Stimulated activated CD4-positive, alpha-beta T cell treated with anti-CD3 and anti-CD28 coated beads, Interleukin-1b, Interleukin-23, amount 100 ng/mL, for 48 hours (primary cell): ENCODE measurements around the gene OR1L6.

Experiments
- DNase-seq: peaks from one replicate; pipeline ENCODE4 v3.0.0-alpha.2; 2020

OR1L6 gene, protein sequence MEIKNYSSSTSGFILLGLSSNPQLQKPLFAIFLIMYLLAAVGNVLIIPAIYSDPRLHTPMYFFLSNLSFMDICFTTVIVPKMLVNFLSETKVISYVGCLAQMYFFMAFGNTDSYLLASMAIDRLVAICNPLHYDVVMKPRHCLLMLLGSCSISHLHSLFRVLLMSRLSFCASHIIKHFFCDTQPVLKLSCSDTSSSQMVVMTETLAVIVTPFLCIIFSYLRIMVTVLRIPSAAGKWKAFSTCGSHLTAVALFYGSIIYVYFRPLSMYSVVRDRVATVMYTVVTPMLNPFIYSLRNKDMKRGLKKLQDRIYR

DNA sequence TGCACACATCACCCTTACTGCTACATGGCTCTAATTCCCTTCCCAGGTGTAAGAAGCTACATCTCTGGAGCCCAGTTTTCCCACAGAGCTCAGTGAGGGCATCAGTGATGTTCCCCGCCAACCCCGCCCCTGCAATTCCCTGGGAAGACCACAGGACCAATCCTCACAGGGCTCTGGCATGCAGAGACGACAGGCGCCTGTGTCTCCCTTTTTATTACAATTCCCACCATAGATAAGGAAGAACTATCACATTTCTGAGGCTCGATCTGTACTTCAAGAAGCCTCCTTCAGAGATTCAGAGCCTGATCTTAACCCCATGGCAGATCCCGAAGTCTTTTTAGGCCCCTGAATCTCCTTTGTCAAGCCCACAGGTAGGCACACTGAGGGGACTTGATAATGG lies at the start of gene OR1L6:
Gene OR1L6 (plus strand): TSS at position 301 of the 400 bp plus-strand sequence. CDS start 7,545 bp downstream, outside the sequence.
- no peak for DNase-seq

DNA sequence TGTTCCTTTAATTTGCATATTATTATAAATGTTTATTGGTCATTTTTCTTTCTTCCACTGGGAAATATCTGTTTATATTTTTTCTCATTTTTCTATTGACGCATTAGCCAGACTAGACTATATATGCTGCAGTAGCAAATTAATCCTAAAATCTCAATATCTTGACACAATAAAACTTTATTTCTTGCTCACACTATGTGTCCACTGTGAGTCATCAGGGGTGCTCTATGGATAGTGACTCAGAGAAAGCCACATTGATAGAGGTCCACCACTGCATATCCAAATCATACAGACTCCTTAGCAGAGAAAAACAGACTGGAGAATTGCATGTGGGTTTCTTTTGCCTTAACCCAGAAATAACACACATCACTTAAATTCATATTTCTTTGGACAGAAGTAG lies 46.4 kb upstream of the OR1L6 start:
- DNase-seq, result no peak

GRCh38 chr9:122718038-122718437 lies 24.1 kb upstream of the OR1L6 start:
- DNase-seq, result no peak

DNA sequence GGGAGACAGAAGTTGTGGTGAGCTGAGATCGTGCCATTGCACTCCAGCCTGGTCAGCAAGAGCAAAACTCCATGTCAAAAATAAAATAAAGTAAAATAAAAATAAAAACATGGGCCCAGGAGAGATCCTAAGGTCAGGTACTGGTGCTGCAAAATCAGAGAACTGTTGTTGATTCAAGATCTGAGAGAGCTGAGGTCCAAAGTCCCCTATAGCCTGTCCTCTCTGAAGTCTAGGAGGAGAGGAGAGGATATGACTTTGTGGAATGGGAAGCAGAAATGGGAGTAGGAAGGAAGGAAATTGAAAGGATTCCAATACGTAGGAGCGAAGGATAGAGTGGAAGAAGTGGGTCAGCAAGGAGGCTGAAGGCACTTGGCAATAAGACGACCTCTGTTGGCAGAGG lies 22.9 kb upstream of the OR1L6 start:
- DNase-seq, result no peak

DNA sequence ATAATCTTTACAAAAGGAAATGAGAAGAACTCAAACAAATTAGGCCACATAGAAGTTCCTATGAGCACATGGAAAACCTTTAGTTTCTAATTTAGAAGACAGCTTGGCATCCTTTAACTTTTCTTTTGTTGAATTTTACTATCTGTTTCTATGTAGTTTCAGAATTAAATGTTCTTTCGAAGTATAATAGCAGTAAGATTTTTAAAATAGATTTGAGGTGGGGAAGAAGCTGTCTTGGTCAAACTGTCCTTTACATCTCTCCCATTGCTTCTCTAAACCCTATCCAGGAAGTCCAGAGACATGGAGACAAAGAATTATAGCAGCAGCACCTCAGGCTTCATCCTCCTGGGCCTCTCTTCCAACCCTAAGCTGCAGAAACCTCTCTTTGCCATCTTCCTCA lies 18.4 kb upstream of the OR1L6 start, which contains the start of gene OR1L4:
Gene OR1L4 (plus strand): TSS at position 301 of the 400 bp plus-strand sequence. CDS start 0 bp downstream, at position 301.
- DNase-seq, result no peak

- no peak for DNase-seq
Observed at GRCh38 chr9:122754825-122755224, 12.7 kb downstream of the OR1L6 start.

DNA sequence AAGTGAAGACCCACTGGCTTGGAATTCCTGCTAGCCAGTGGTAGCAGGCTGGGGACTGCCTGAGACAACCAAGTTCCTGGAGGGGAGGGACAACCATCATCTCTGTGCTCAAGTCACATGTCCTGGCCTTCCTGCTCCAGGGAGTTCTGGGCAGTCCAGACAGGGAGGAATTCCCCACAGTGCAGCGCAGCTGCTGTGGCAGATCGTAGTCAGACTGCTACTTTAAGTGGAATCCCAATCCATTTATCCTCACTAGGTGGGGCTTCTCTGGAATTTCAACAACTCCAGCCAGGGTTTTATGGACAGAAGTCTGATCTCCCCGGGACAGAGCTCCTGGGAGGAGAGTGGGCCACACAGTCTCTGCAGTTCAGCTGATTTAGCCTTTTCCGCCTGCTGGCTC lies 25.7 kb downstream of the OR1L6 start:
- no peak for DNase-seq

- no peak for DNase-seq
Observed at GRCh38 chr9:122777052-122777451, 34.9 kb downstream of the OR1L6 start.

DNA sequence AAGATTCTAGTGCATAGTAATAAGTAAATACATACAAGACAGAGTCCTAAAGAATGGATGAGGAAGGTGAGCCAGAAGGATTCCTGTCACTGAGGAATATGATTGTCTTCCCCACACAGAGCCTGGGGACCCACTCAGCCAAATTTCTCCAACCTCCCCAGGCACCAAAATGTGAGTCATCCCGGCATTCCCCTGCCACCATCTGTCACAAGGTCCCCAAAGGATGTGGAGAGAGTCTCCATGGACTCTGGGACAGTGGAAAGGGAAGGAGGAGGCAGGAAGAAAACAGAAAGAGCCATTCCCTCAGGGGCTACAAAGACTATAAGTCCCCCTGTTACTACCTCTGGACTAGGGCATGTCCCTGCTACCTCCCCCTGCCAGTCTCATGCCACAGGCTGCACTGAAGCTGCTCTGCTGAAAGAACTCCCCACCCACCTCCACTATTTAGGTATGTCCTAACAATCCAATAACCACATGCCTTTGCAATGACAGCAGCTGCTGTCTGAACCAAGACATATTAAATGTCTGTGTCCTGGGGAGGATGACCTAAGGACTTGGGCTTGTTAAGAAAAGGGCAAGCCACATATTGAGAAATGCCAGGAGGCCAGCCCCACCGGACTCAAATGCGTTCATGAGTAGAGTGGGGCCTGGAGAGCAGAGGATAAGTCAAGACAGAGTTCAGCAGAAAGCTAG lies 36.0 kb downstream of the OR1L6 start:
- DNase-seq, result no peak

GRCh38 chr9:122779181-122779580 lies 37.1 kb downstream of the OR1L6 start:
- DNase-seq, result no peak

DNA sequence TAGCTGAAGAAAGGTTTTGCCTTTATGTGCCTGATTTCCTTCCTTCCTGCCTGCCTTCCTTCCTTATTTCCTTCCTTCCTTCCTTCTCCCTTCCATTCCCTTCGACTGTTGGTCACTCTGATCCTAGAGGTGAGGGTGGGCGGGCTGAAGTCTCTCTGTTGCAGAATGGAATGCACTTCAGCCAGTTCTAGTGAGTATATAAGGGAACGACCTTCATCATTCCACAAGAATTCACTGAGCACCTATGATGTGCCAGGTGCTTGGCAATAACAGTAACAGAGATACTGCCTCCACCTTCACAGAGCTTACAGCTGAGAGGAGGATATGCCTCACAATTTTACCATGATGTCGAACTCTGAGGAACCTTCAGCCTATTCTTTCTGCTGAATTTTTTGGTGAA lies 37.9 kb downstream of the OR1L6 start:
- no peak for DNase-seq

- no peak for DNase-seq
Observed at GRCh38 chr9:122781671-122782070, 39.6 kb downstream of the OR1L6 start.

GRCh38 chr9:122785269-122785668 lies 43.2 kb downstream of the OR1L6 start:
- no peak for DNase-seq

- no peak for DNase-seq
Observed at GRCh38 chr9:122786338-122786737, 44.2 kb downstream of the OR1L6 start.

DNA sequence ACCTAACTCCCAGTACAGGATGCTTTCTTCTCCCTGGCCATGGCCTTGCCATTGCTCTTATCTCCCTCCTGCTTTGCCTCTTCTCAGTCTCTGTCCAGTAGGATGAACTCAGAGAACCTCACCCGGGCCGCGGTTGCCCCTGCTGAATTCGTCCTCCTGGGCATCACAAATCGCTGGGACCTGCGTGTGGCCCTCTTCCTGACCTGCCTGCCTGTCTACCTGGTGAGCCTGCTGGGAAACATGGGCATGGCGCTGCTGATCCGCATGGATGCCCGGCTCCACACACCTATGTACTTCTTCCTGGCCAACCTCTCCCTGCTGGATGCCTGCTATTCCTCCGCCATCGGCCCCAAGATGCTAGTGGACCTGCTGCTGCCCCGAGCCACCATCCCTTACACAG lies 46.7 kb downstream of the OR1L6 start, which contains the start of gene OR5C1:
Gene OR5C1 (plus strand): TSS at position 103 of the 400 bp plus-strand sequence. CDS start 0 bp downstream, at position 103.
- no peak for DNase-seq

GRCh38 chr9:122789256-122790046 lies 47.3 kb downstream of the OR1L6 start:
- DNase-seq, result no peak

- DNase-seq, result no peak
Observed at GRCh38 chr9:122791872-122792669, 50.0 kb downstream of the OR1L6 start.

DNA sequence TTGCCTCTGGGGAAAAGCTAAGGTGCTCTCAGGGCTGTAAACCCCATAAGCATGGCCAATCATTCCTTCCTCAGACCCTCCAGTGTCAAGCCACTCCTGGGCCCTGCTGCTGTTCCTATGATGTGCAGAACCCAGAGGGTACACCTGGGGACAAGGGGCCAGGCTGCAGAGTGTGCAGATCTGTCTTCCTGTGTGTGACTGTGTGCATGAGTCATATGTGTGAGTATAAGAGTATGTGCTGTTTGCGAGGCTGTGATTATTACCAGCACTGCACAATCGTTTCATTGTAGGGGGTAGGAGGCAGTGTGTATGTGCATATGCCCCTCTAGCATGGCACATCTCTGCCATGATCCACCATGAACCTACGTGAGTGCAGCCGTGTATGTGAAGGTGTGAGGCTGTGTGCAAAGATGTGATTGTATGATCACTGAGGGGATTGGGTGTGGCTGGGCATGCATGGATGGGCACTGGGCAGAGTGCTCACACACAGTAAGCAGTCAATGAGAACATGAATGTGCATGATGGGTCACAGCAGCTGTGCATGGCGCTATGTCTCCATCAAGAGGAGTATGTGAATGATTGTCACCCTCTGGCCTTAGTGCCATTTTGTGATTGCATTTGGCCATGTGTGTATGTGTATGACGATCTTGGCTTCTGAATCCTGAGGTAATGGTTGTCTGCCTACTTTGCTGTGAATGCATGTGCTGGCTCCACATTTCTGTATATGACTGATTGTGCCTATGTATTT lies 55.4 kb downstream of the OR1L6 start:
- DNase-seq, result no peak
